ENCODE results near the gene ZPR1. TPM values are rescaled to one million over a fixed set of nuclear protein-coding genes. Genes with fewer than 3 reads are reported as not detected.

ZPR1 gene
- polyA plus RNA-seq, 5 donors = 46.1 to 54.3 (median 52.3) TPM

- DNase-seq = no peak
Observed at GRCh38 chr11:116793772-116794097, 5.9 kb upstream of the ZPR1 start.

- no peak for DNase-seq
Observed at GRCh38 chr11:116792869-116793771, 5.3 kb upstream of the ZPR1 start.

GRCh38 chr11:116792144-116792868 lies 4.5 kb upstream of the ZPR1 start:
- DNase-seq = no peak

GRCh38 chr11:116791813-116792143 lies 4.0 kb upstream of the ZPR1 start, which contains the start of gene APOA5:
Gene APOA5, minus strand, starts transcription at chr11:116791879. Its CDS starts 19 bp downstream, at chr11:116791860.
- no peak for DNase-seq

GRCh38 chr11:116791002-116791812 lies 3.4 kb upstream of the ZPR1 start:
- DNase-seq = peak in 1 of 2 donors; percentile 73

GRCh38 chr11:116790167-116791001 lies 2.6 kb upstream of the ZPR1 start:
- no peak for DNase-seq

- DNase-seq = no peak
Observed at GRCh38 chr11:116788975-116789374, 1.2 kb upstream of the ZPR1 start.

- no peak for DNase-seq
Observed at GRCh38 chr11:116788534-116788933, 711 bp upstream of the ZPR1 start.

GRCh38 chr11:116787436-116787785 lies 412 bp downstream of the ZPR1 start:
- no peak for DNase-seq

GRCh38 chr11:116786966-116787365 lies 857 bp downstream of the ZPR1 start:
- no peak for DNase-seq

GRCh38 chr11:116786326-116786725 lies 1.5 kb downstream of the ZPR1 start:
- DNase-seq = no peak

- DNase-seq = no peak
Observed at GRCh38 chr11:116782728-116783127, 5.1 kb downstream of the ZPR1 start.

- DNase-seq = no peak
Observed at GRCh38 chr11:116778556-116778955, 9.3 kb downstream of the ZPR1 start.

GRCh38 chr11:116777056-116777455 lies 10.8 kb downstream of the ZPR1 start:
- no peak for DNase-seq

GRCh38 chr11:116776522-116776984 lies 11.3 kb downstream of the ZPR1 start:
- DNase-seq = no peak

- no peak for DNase-seq
Observed at GRCh38 chr11:116775975-116776374, 11.8 kb downstream of the ZPR1 start.

GRCh38 chr11:116774661-116775060 lies 13.2 kb downstream of the ZPR1 start:
- DNase-seq = no peak

GRCh38 chr11:116773203-116774097 lies 14.4 kb downstream of the ZPR1 start:
- no peak for DNase-seq

- peak; percentile 88 to 89 for DNase-seq
Observed at GRCh38 chr11:116772443-116773202, 15.2 kb downstream of the ZPR1 start, which contains the start of gene BUD13. Gene BUD13, minus strand, starts transcription at chr11:116772987. Its CDS starts 23 bp downstream, at chr11:116772964.
